Measurements from ENCODE around the gene PHC2.

Gene PHC2

DNA sequence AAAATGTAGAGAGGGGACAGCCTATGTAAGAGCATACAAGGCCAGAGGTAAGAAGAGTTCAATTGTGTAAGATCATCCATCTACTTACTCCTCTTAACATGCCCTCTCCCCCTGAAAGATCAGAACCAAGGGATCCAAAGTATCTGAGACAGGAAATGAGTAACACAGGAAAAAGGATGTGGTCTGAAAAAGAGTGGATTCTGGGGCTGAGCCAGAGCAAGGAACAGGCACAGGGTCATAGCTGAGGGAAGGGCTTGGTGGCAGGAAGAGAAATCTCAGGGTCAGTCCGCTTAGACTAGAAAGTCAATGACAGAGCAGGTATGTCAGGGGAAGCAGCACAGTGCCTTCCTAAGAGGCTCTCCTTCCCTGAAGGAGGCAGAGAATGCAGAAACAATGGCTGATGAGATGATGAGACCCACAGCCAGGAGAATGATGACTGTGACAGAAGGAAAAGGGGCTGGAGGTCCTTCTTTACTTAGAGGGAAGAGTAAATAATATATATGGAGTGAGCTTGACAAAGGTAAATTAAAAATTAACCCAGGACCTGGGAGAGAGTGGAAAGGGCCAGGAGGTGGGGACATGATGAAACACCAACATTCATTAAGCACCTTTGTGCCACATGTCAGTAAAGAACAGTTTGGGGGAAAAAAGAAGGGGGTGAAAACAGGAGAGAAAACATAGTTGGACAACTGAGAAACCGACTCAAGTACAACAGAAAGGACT, 83.8 kb downstream of the PHC2 start:
- DNase-seq: no peak

DNA sequence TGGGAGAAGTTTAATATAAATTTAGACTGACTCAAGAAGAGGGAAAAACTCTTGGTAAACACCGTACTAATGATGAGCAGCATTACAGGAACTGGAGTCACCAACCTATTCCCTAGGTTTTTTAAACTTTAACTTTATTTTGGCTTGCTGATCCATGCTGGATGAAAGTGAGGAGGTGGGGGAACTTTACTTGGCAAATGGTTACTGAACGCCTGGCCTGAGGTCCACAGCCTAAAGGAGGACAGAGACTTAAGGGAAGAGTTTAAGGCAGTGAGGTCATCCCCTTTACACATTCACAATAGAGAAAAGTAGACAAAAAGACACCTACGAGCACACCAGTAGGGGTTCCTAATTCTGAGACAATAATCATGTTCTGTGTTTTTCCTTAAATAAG, 84.4 kb downstream of the PHC2 start:
- DNase-seq: no peak

DNA sequence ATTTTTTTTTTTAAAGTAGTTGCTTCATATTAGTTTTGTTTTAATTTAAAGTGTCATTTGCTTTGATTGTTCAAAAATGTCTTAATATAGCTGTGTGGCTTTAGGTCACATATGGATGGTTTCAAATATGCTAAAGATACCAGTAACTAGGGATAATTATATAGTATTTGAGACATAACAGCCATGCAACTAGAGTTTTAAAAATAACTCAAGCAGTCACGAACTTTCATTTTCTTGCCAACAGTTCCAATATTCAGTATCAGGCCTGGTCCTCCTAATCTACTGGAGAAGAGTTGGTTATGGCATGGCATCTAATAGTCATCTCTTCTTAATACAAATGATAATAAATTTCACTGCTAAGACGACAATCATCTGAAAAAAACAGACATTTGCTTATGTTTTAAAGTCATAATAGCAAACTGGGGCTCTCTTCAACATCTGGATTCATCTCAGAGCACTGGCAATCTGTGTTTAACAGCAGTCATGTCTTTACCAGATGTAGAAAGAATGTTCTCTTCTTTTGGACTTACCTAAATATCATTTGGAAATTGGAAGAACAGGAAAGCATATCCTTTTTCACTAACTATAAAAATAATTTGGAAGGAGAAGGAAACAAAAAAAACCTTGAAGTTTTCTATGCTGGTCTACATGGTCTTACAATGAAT, 85.9 kb downstream of the PHC2 start:
- no peak for DNase-seq

DNA sequence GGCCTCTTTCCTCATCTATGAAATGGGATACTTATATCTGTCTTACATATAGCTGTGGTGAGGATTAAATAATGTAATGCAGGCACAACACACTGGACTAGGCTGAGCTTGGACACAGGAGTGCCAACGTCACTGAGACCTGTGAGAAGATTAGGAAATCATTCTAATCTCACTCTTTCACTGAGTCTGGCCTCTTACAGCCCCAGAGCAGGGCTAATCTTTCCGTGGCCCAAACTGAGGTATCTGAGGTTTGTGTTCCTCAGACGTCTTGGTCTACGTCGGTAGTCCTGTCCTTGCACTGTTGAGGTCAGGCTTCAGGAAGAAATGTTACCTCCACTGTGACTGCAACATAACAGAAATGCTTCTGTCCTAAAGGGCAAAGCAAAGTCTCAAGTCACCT, 87.4 kb downstream of the PHC2 start:
- no peak for DNase-seq

DNA sequence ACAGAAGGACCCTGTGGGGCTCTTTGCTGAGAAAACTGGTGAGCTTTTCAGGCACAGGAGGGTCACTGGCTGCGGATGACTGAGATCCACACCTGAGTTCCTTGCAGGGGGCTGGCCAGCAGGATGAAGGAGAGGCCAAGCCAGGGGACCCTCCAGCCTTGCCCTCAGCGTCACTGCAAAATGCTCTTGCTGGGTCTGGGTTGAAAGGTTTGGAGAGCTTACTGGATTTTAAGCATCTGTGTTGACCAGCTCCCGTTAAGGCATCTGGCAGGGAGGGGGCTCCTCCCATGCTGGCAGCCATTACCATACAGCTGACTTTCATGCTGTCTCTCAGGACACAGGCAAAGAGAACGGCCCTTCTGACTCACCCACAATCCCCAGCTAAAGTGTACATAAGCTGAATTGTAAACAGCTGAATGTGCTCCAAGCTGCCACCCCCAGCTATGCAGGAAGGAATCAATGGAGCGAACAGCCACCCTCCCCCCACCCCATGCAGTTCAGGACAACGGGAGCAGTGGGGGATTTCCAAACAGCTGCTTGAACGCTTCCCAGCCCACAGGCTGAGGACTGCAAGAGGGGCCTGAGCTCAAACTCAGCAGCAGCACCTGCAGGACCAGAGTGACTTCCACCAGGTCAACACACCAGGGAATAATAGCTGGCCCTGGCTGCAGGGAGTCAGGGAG, 88.7 kb downstream of the PHC2 start:
- DNase-seq: peak; percentile 88

DNA sequence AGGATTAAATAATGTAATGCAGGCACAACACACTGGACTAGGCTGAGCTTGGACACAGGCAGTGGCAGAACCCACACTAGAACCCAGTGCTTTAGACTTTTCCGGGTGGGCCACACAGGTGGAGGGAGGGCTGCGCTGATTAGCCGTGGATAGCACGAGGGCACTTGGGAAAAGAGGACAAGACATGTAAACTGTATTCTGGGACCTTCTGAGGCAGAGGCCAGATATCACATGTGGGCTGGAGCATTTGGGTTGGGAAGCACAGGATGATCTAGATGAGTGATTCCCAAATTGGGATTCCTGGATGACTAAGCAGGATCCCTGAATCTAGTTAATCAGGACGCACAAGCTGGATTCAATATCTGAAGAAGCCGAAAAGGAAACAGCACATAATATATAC, 89.7 kb downstream of the PHC2 start:
- DNase-seq: no peak

DNA sequence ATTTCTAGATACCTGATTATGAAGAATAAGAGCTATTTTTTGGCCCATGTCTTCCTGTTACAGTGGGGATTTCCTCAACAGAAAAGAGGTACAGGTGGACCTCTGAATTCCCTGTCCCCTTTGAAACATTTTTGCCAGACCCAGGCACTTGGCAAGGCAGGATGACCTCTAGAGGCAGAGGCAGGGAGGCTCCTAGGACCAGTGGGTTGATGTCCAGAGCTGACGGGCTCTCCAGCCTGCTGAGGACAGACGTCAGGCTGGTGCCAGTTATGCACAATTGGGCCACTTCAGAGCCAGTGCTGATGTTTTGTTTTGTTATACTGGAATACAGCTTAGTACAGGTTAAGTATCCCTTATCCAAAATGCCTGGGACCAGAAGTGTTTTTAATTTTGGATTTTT, 91.5 kb downstream of the PHC2 start:
- DNase-seq: no peak

DNA sequence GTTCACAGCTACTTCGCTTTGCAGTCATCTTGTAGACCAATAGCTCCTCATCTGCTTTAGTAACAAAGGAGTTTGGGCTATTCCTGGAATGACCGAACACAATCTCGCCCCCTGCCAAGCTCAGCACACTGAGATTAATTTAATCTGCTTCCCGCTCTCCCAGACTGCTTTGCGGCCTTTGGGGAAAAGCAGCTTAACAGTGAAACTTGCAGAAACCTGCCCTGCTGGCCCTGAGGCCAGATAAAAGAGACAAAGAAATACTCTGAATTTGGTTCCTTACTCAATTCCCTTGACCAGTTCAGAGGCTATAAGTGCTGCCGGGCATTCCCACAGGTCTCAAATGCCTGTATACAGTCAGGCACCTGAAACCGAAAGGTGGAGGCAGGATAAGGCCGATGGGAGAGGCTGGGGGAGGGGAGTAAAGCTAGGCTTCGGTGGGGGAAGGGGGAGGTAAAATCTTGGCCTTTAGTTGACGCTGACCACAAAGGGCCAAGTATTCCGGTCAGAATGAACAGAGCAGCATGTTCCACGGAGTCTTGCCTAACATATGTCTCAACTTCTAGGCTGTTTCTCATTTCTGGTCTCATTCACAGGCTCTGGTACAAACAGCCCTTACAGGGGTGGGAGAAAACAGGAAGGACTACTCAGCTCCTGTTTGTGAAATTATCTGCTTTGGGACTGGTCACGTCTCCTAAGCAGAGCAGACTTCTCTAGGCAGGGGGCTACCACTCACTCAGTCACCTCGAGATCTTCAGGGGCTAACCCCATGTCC, 92.3 kb downstream of the PHC2 start:
- peak; percentile 32 for DNase-seq

DNA sequence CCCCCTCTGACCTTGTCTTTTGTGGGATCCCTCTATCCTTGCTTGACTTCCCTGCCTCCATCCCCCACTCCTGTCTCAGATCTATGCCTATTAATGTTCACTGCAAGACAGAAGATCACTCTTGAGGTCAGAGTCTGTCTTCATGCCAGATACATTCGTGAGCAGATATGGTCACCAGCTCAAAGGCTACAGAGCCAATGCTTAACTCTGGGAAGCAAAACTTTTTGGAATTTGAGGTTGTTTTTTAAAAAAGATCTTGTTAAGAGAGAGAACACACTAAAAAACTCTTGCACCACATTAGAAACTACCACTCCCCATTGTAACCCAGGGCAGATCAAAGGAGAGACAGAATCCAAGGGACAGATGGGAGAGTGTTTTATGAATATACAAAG, 92.9 kb downstream of the PHC2 start:
- no peak for DNase-seq

DNA sequence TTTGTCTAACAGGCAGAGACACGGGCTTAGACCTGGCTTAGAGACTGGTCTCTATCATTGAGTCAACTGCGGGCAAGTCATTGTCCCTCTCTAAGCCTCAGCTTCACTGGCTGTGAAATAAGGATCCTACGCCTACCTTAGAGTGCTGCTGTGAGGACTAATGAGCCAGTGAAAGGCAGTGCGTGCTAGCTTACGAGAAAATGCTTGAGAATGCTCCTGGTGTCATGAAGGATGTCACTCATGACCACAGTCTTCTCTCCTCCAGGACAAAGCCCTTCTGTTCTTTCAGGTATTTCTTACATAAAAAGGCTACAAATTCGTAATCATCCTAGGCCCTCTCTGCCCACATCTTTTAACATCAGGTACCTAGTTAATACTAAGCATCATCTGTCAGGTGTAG, 93.5 kb downstream of the PHC2 start:
- no peak for DNase-seq

DNA sequence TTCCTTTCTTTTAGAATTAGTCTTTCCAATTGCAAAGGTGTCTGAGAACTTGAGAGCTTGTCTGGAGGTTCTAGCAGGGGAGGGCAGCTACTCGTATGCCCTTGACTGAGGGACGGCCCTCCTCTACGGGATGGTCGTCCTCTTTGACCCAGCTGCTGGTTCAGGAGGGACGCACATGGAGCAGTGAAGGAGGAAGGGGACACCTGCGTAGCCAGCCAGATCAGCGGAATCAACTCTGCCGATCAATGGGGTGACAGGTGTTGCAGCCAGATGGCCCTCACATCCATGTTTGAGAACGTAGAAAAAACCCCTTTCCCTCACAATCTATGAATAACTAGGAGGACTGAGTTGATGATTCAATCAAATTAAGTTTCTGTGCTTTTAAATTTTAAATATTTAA, 94.3 kb downstream of the PHC2 start:
- DNase-seq: no peak

DNA sequence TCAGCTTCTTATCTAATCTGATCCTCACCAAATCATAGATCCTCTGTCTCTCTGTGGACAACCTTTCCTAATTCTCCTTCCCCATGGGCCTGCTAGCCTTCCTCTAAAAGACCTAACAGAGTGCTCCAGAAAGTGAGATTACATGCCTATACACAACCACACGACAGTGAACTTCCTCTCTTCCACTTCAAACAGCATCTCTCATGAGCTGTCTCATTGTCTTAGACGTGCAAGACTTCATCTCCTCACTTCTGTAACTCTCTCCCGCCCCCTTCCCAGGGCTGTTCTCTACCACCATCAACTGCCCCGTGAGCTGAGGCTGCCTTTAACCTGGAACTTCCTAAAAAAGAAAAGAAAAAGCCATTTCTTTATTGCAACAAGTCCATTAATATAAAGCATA, 95.9 kb downstream of the PHC2 start:
- no peak for DNase-seq

DNA sequence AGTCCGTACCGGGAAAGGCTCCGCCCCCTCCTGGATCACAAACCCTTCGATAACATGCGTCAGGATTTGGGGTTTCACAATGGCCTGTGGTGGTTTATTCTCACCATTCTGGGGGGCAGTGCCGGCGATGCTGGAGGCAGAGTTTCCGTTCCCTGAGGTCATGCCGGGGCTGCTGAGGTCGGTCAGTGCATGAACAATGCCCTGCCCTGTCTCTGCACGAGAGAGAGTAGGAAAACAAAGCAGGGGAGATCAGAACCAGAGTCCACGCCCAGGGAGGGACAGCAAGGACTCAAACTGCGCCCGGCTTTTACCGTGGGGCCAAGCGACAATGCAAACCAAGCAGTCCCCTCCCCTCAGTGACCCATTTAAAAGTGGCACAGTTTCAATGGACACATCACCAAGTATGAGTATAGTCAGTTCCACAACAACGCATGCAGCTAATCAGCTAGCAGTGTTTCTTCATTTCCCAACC, 96.8 kb downstream of the PHC2 start:
- DNase-seq: no peak

DNA sequence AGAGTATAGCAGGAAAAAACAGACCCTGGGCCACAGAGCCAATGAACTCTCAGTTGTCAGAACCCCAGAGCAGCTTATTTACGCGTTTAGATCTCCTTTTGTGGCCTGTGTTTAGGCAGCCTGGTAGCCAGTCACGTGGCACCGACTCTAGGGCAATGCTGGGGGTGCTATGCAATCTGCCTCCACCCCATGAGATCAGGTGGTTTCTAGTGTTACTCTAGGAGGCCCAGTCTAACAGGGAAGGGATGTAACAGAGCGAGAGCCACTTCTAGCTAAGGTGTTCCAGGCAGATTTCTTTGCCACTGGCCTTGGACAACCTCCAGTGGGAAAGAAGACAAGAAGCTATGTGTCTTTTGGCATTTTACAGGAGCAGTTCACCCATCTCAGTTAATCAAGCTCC, 98.0 kb downstream of the PHC2 start:
- DNase-seq: no peak

DNA sequence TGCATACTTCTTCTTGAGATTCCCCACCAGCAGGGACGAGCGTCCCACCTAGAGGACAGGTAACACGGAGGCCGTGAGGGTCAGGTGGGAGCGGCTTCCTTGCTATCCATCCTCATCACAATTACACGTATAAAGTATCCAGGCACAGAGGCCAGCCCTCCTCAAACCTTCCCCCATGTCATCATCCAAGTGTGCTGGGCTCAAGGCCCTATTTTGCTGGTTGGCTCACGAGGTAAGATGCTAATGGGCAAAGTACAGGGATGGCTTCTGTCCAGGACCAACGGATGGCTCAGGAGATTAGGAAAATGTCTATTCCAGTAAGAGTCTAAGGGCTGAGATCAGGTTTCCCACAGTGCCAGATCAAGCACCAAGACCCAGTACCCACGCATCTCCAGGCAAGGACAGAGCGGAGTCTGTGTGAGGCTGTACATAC, 98.5 kb downstream of the PHC2 start:
- DNase-seq: no peak

DNA sequence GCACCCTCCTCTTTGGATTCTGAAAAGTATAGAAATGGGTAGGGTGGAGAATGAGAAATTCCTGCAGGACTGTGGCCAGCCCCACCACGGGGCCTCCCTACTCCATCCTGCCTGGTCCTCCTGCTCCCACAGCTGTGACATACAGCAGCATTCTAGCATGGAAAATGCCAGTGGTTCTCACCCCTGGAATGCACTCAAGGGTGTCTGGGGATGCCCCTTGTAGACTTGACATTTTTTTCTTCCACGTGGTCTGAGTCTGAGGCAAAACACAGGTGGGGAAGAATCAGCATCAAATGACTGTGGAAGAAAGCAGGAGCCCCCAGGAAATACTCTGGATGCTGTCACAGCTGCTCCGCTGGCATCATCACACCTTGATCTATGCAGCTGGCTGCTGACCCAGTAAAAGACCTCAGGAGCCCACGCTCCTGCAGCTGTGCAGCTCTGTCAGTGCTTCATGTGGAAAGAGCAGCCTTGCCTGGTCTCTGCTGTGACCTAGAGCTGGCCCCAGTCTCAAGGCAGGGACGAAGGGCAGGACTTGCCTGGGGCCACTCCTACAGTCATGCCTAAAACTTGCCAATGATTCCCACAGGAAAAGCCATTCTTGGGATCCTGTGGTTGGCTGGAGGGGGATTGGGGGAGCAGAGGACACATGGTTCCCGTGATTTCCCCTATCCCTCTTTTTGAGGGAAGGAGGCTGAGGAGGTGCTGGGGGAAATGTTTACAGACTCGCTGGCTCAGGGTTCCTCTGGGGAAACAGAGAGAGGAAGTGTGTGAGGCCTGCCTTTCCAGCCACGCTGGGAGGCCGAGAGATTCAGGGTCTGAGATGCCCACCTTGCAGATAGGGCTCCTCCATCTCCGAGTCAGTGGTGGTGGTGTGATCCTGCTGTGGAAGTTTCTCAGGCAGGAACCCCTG, 99.2 kb downstream of the PHC2 start:
- no peak for DNase-seq

DNA sequence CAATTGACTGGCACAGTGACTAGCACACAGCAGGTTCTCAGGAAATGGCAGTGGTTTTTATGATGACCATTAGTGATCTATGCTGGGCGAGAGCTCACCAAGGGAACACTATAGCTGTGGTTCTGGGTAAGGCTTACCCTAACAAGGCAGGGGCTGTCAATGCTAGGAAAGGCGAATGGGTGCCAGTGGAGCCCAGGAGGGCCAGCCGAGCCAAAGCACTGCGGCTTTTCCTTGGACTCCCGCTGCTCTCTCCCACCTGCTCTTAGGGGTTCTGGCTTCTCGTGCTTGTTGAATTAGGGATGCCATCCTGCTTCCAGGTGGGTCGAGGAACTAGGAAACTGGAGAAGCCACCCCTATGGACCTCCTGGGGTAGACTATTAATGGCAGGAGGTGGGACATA, 100.0 kb downstream of the PHC2 start:
- no peak for DNase-seq

DNA sequence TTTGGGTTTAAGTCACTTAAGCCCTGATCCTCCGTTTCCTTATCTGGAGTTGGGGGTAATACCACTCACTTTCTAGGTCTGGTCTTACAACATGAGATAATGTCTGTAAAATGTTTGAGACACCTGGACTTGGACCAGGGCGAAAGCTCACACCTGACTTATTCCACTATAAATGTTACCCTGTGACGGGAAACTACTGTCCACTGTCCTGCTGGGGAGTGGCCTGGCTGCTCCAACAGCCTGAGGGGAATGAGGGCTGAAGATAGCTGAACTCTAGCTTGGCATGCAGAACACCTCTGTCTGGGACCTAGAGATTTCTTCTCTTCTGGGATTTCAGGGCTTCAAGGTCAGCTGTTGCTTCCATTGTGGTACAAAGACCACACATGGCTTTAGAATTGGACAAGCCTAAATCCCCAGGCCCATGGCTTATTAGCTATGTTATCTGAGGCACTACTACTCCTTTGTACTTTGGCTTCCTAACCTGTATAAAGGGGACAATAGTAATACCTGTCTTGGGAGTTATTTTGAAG, 100.5 kb downstream of the PHC2 start:
- no peak for DNase-seq

DNA sequence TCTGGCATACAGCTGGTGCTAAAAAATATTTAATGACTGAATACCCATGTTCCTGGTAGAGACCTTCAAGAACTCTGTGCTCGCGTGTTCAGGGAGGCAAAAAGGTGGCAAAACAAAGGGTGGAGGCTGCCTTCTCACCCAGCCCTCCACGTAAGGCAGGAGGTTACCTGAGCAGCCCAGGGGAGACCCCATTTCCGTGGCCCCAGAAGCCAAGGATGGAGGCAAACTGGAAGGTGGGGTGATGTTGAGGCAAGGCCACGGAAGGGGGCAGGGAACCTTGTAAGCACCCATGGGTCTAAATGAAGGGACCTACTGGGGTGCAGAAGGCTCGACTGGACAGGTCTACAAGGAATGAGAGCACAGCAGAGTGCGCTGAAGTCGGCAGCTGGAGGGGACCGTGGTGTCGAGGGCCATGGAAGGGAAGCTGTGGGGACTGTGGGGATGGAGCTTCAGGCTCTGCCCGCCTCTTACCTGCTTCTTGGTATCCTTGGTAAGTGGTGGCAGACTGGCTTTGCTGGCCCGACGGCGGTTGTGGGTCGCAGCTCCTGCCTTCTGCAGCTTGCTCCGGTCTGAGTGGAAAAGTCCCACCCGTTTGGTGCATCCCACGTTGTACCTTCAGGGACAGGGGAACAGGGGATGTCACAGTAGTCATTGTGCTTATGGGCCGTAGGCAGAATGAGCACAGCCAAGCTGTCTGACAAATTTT, 101.1 kb downstream of the PHC2 start:
- no peak for DNase-seq

DNA sequence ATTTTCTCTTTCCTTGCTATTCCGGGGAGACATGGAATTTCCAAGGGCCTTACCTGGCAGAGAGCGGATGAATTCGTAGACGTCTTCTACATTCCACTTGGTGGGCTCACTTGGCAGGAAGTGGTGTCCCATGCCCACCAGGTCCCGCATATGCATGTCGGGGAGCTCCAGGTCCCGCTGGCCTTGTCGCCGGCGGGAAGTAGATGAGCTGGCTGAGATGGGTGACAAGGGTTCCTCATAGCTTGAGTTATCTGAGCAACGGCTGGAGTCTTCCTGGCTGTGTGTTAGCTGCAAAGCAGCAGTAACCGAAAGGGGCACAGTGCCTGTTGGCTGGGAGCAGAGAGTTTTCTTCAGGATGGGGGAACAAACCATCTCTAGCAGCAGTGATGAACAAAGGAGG, 102.1 kb downstream of the PHC2 start:
- no peak for DNase-seq

DNA sequence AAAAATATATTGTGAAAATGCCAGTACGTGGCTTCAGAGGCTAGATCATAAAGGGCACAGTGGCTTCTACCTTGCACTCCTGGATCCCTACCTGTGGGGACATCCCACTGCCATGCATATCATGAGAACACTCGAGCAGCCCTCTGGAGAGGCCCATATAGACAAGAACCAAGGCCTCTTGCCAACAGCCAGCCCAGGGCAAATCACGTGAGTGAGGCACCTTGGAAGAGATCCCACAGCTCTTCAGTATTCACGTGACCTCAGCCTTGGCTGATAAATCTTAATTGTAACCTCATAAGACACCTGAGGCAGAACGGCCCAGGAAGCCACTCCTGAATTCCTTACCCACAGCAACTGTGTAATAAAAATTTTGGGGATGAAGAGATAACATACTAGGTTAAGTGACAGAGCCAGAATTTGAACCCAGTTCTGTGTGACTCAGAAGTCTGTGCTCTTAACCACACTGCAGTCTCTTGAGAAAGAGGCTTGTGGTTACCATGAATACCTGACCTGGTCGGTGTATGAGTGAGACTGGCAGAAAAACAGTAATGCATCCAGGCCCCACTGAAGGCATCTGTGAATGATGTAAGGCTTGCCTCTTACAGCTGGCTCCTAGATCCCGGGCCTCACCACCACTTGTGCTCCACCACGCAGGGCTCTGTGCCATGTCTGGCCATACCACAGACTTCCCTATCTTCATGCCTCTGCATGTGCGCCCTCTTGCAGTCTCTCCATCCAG, 103.1 kb downstream of the PHC2 start:
- no peak for DNase-seq

Measured in NCI-H446 treated with DMSO at 0.1 percent for 48 hours (cell line).